H1 (cell line): Measurements from ENCODE around the gene LHFPL6. TPM values are rescaled to one million over a fixed set of nuclear protein-coding genes. Genes with fewer than 3 reads are reported as not detected.
A peak's percentile ranks its signal among the peaks of the same experiment; 100 is the strongest.

Experiments
- BCL11A ChIP-seq, 2 experiments: IDR thresholded peaks; one replicate each; pipeline ENCODE4 v1.6.1; 2011; ENCODE audit warnings: low read depth in 2 of 2, low read length in 2 of 2, mild to moderate bottlenecking in 2 of 2
- CBX8 ChIP-seq: fragments of 300-800, 300-1000 bp; sonication (generic); IDR thresholded peaks from 2 replicates; pipeline ENCODE4 v1.7.1; 2016; ENCODE audit warnings: low read depth, low read length, borderline replicate concordance
- CHD2 ChIP-seq: IDR thresholded peaks from 2 replicates; pipeline ENCODE4 v1.6.1; 2012; ENCODE audit warnings: low read length, improper control_type of control experiment
- HDAC6 ChIP-seq: IDR thresholded peaks from one replicate; pipeline ENCODE4 v1.7.1; 2012; ENCODE audit warnings: low read depth, mild to moderate bottlenecking, inconsistent platforms, low read length, moderate library complexity
- KDM1A ChIP-seq: fragments of 200-600, 300-600 bp; sonication (generic); IDR thresholded peaks from 2 replicates; pipeline ENCODE4 v1.7.1; 2016; ENCODE audit warnings: mild to moderate bottlenecking, low read length, borderline replicate concordance
- NRF1 ChIP-seq: IDR thresholded peaks from 2 replicates; pipeline ENCODE4 v1.6.1; 2011; ENCODE audit warnings: mild to moderate bottlenecking, low read depth, low read length, improper control_type of control experiment
- POLR2AphosphoS5 ChIP-seq: IDR thresholded peaks from 2 replicates; pipeline ENCODE4 v1.6.1; 2011; ENCODE audit warnings: low read depth, low read length
- POU5F1 ChIP-seq: IDR thresholded peaks from 2 replicates; pipeline ENCODE4 v1.6.1; 2011; ENCODE audit warnings: low read depth, mild to moderate bottlenecking, low read length, moderate library complexity
- RFX5 ChIP-seq: IDR thresholded peaks from 2 replicates; pipeline ENCODE4 v1.6.1; 2011; ENCODE audit warnings: low read depth, low read length, improper control_type of control experiment, borderline replicate concordance
- SAP30 ChIP-seq: fragments of 300-600 bp; sonication (generic); IDR thresholded peaks from 2 replicates; pipeline ENCODE4 v1.7.1; 2012; ENCODE audit warnings: low read length, moderate library complexity, mild to moderate bottlenecking, inconsistent platforms; ENCODE audit not compliant: insufficient read depth, insufficient replicate concordance
- SIN3A ChIP-seq, 2 experiments: IDR thresholded peaks in 1 of 2; conservative IDR thresholded peaks in 1 of 2; 2 replicates each; pipeline ENCODE4 v1.6.1; 2011 to 2012; ENCODE audit warnings: low read length in 2 of 2, improper control_type of control experiment in 1 of 2, low read depth in 1 of 2, mild to moderate bottlenecking in 1 of 2
- TAF7 ChIP-seq: optimal IDR thresholded peaks from 2 replicates; pipeline ENCODE3; 2011; ENCODE audit warnings: low read depth, mild to moderate bottlenecking, inconsistent platforms, low read length, moderate library complexity, borderline replicate concordance
- TEAD4 ChIP-seq: IDR thresholded peaks from 2 replicates; pipeline ENCODE4 v1.6.1; 2012; ENCODE audit warnings: low read depth, low read length, inconsistent platforms, mixed read lengths
- polyA plus RNA-seq, 7 experiments: library from polyadenylated mRNA; depleted of rRNA in 3 of 7; stranded (reverse) in 5 of 7; unstranded in 2 of 7; fragments of >200 nt in 5 of 7; fragments of 200-250 nt in 2 of 7; gene quantifications; 1 replicate in 5 of 7; 2 replicates in 1 of 7; 4 replicates in 1 of 7; pipeline versions ENCODE4 v1.2.1 to v1.2.3, GENCODE V29; 2011 to 2013; ENCODE audit warnings: missing spikeins in 2 of 7, mixed read lengths in 2 of 7
- total RNA-seq: library from RNA; stranded (reverse); fragmentation: NEBNext Ultra II Directional; extraction: Animal tissue kit (Norgen Biotek cat#: 25700); gene quantifications from 2 replicates; pipeline ENCODE4 v1.2.1, GENCODE V29; 2021
- TF ChIP-seq, protein P1 (sequence below): IDR thresholded peaks from 2 replicates; pipeline ENCODE4 v1.6.1; 2012; ENCODE audit warnings: inconsistent platforms
- TF ChIP-seq, protein P2 (sequence below): IDR thresholded peaks from 2 replicates; pipeline ENCODE4 v1.6.1; 2012; ENCODE audit warnings: inconsistent platforms
- TF ChIP-seq, protein P3 (sequence below): IDR thresholded peaks from 2 replicates; pipeline ENCODE4 v1.6.1; 2011; ENCODE audit warnings: low read length, improper control_type of control experiment

LHFPL6 gene
- total and polyA plus RNA-seq, 2 of the 8 experiments (the other 6 are each of a cell fraction or from before 2014, with no cell fraction given) = 7.6 to 17.0 TPM

DNA sequence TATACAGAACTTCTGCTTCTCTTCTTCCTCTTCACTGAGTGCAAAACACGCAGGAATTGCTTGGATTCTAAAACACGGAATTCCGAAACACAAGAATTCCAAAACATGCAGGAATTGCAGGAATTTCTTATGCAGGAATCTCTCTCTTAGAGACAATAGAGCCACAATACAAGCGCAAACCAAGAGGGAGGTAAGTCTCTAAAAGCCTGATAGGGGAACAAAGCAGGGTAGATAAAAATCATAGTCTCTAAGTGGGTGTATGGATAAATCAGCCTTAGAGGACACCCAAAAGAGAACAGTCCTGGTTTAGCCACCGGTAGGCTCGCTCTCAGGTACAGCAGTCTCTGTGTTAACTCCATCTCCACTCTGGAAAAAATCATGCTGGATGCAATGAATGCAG is 112.9 kb downstream of the LHFPL6 start (continued):
- peak; percentile 79; the same call in 1 of the 2 replicates for TF ChIP-seq POU5F1
- TF ChIP-seq, protein P1, sequence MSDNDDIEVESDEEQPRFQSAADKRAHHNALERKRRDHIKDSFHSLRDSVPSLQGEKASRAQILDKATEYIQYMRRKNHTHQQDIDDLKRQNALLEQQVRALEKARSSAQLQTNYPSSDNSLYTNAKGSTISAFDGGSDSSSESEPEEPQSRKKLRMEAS = no peak
- TF ChIP-seq RFX5 = no peak
- no peak for TF ChIP-seq HDAC6
- TF ChIP-seq TAF7 = no peak
- peak; percentile 54; the same call in 1 of the 2 replicates for TF ChIP-seq POLR2AphosphoS5
- no peak for TF ChIP-seq SAP30
- TF ChIP-seq KDM1A = no peak
- no peak for TF ChIP-seq CHD2
- TF ChIP-seq NRF1 = no peak
- TF ChIP-seq BCL11A (IDR thresholded peaks at IDR 0.05; ENCODE audit: low read depth in 2 of 2, low read length in 2 of 2) = peak; percentile 45 to 80
- peak; percentile 100 for TF ChIP-seq TEAD4
- no peak for TF ChIP-seq CBX8
- no peak for TF ChIP-seq SIN3A (conservative IDR thresholded peaks at IDR 0.05 in 1 of 2, IDR thresholded peaks at IDR 0.05 in 1 of 2; ENCODE audit: low read depth in 1 of 2, low read length in 2 of 2)
- TF ChIP-seq, protein P2, sequence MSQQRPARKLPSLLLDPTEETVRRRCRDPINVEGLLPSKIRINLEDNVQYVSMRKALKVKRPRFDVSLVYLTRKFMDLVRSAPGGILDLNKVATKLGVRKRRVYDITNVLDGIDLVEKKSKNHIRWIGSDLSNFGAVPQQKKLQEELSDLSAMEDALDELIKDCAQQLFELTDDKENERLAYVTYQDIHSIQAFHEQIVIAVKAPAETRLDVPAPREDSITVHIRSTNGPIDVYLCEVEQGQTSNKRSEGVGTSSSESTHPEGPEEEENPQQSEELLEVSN = no peak
- TF ChIP-seq, protein P3, sequence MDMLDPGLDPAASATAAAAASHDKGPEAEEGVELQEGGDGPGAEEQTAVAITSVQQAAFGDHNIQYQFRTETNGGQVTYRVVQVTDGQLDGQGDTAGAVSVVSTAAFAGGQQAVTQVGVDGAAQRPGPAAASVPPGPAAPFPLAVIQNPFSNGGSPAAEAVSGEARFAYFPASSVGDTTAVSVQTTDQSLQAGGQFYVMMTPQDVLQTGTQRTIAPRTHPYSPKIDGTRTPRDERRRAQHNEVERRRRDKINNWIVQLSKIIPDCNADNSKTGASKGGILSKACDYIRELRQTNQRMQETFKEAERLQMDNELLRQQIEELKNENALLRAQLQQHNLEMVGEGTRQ = no peak
